ENCODE data around the gene TUT1. TPM values are rescaled to one million over a fixed set of nuclear protein-coding genes. Genes with fewer than 3 reads are reported as not detected.

The TUT1 gene
- total and polyA plus RNA-seq, 8 donors = 12.0 to 33.4 (median 15.8) TPM

DNA sequence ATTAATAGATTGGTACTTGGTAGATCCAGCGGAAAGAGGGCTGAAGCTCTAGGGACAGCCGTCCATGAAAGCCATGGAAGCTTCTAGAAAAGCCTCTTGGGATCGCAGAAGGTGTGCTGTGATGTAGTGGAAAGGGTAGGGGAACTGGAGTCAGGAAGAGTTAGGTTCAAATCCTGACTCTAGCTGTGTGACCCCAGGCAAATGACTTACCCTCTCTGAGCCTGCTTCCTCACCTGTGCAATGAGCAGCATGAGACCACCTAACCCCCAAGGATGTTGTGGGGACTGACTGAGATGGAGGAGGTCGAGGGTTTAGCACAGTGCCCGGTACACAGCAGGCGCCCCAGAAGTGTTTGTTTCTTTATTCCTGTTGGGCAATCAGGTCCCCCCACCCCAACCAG, 19.1 kb upstream of the TUT1 start:
- FAIRE-seq = no peak
- ATAC-seq = no peak
- no peak overlapping the region for H3K4me3 ChIP-seq
- peaks cover 0 to 6% (median 0%) of the 10 kb centered on the region in 3 donors for H3K36me3 ChIP-seq
- intact Hi-C loops (cut with DNase I) = no loop called here
- peaks cover 0 to 11% (median 0%) of the 10 kb centered on the region in 3 donors for H3K4me1 ChIP-seq
- no peaks in the 10 kb centered on the region for H3K9me3 ChIP-seq
- H3K27me3 ChIP-seq = no peaks in the 10 kb centered on the region
- TF ChIP-seq, protein P1, sequence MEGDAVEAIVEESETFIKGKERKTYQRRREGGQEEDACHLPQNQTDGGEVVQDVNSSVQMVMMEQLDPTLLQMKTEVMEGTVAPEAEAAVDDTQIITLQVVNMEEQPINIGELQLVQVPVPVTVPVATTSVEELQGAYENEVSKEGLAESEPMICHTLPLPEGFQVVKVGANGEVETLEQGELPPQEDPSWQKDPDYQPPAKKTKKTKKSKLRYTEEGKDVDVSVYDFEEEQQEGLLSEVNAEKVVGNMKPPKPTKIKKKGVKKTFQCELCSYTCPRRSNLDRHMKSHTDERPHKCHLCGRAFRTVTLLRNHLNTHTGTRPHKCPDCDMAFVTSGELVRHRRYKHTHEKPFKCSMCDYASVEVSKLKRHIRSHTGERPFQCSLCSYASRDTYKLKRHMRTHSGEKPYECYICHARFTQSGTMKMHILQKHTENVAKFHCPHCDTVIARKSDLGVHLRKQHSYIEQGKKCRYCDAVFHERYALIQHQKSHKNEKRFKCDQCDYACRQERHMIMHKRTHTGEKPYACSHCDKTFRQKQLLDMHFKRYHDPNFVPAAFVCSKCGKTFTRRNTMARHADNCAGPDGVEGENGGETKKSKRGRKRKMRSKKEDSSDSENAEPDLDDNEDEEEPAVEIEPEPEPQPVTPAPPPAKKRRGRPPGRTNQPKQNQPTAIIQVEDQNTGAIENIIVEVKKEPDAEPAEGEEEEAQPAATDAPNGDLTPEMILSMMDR (IDR thresholded peaks at IDR 0.05) = no peak
- no peak overlapping the region for H3K27ac ChIP-seq
- no peak for DNase-seq
- WGBS, 2 donors = 82 to 87% methylated on average over 6 of the region's 6 CpGs

DNA sequence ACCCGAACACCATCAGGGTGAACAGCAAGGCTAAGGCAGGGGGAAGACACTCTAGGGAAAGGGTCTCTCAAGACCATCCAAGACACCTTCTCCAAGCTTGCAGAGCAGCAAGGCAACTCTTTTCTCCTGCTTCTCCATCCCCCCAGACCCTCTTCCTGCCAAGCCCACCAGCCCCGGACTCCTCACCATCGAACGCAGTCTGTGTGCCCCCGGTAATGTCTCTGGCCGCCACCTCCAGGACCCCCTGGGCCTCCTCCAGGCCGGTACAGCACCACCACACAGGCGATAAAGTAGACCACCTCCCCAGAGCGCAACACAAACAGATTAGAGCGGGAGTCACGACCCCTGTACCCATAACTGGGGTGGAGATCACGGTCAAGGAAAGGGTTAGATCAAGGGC, 17.5 kb upstream of the TUT1 start:
- H3K36me3 ChIP-seq = peaks cover 0 to 10% (median 0%) of the 10 kb centered on the region in 3 donors
- no peak overlapping the region for H3K4me3 ChIP-seq
- no peak for ATAC-seq
- H3K27ac ChIP-seq = no peak overlapping the region
- no peaks in the 10 kb centered on the region for H3K27me3 ChIP-seq
- intact Hi-C loops (cut with DNase I) = no loop called here
- H3K9me3 ChIP-seq = no peaks in the 10 kb centered on the region
- FAIRE-seq = no peak
- peaks cover 0 to 11% (median 0%) of the 10 kb centered on the region in 3 donors for H3K4me1 ChIP-seq
- TF ChIP-seq, protein P1 (IDR thresholded peaks at IDR 0.05) = no peak
- DNase-seq = no peak
- WGBS, 2 donors = 87 to 95% methylated on average over 12 of the region's 12 CpGs

DNA sequence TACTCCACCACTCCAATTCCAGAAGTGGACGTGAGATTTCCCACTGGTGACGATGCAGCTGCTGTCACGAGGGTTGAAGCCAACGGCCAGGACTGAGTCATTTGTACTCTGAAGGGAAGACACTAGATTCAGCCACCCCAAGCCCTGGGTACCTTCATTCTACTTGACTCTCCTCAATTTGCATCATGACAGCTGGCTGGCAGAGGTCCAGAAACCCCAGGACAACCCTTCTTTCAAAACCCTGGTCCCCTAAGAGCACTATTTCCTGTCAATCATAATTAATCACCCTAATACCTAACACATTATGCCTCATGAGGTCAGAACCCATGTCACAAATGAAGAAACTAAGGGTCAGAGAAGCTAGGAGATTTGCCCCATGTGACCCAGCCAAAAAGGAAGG, 16.4 kb upstream of the TUT1 start:
- H3K4me1 ChIP-seq = peaks cover 0 to 8% (median 0%) of the 10 kb centered on the region in 3 donors
- H3K27ac ChIP-seq = no peak overlapping the region
- H3K36me3 ChIP-seq = peaks cover 0 to 10% (median 0%) of the 10 kb centered on the region in 3 donors
- DNase-seq (no peak), FAIRE-seq (no peak), ATAC-seq (no peak)
- H3K4me3 ChIP-seq = no peak overlapping the region
- intact Hi-C loops (cut with DNase I) = no loop called here
- H3K9me3 ChIP-seq = no peaks in the 10 kb centered on the region
- WGBS, 2 donors = 81 to 90% methylated on average over 4 of the region's 4 CpGs
- TF ChIP-seq, protein P1 (IDR thresholded peaks at IDR 0.05) = no peak
- H3K27me3 ChIP-seq = no peaks in the 10 kb centered on the region

DNA sequence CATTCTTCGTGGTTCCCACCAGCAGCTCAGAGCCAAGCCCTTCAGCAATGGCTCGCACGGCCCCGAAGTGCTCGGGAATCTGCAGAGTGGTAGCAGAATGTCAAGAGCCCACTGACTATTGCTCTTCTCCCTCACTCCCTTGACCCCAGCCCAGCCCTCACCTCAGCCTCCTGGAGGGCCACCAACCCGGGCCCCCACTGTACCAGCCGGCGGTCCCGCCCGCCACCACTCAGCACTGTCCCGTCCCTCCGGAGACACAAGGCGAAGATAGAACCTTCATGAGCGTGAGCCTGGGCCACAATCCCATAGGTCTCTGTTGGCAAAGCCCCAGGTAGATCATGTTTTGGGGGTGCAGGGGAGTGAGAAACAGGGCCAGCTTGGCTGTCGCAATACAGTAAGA, 14.6 kb upstream of the TUT1 start:
- WGBS, 2 donors = 95 to 96% methylated on average over 15 of the region's 15 CpGs
- intact Hi-C loops (cut with DNase I) = no loop called here
- Histone ChIP-seq H3K27ac (no peak overlapping the region), H3K27me3 (no peaks in the 10 kb centered on the region), H3K9me3 (no peaks in the 10 kb centered on the region), H3K4me3 (no peak overlapping the region), H3K4me1 (peaks cover 0 to under 1% (median 0%) of the 10 kb centered on the region in 3 donors), H3K36me3 (peaks cover 0 to 10% (median 0%) of the 10 kb centered on the region in 3 donors)
- ATAC-seq (no peak), DNase-seq (no peak), FAIRE-seq (no peak)
- TF ChIP-seq, protein P1 (IDR thresholded peaks at IDR 0.05) = no peak

DNA sequence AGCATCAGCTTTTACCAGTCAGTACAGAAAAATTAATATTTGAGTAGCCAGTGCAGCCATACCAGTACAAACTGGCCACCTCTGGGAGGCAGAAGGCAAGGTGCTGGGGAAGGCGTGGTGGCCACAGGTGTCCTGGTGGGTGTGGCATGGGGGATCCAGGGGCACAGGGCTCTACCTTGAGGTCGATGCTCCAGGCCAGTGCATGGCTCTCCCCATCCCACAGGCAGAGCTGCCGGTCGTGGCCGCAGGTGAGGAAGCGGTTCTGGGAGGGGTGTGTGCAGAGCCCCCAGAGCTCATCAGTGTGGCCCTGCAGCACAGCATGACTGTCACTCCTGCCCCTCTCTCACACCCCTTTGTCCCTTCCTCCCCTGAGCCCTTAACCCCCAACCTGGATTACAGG, 14.1 kb upstream of the TUT1 start:
- Histone ChIP-seq H3K27me3 (no peaks in the 10 kb centered on the region), H3K4me1 (peaks cover 0 to under 1% (median 0%) of the 10 kb centered on the region in 3 donors), H3K27ac (no peak overlapping the region), H3K9me3 (no peaks in the 10 kb centered on the region), H3K36me3 (peaks cover 0 to 10% (median 0%) of the 10 kb centered on the region in 3 donors), H3K4me3 (no peak overlapping the region)
- TF ChIP-seq, protein P1 (IDR thresholded peaks at IDR 0.05) = no peak
- 80 to 88% methylated on average over 6 of the region's 6 CpGs for WGBS, 2 donors
- DNase-seq (no peak), ATAC-seq (no peak), FAIRE-seq (no peak)
- intact Hi-C loops (cut with DNase I) = no loop called here
